ENCODE measurements around the gene BEAN1.

BEAN1 gene

GRCh38 chr16:66469947-66470546 lies 43.0 kb downstream of the BEAN1 start:
- TF ChIP-seq CTCF (IDR thresholded peaks at IDR 0.05; ENCODE audit: borderline replicate concordance, insufficient read depth, low read depth, low read length), result no peak

GRCh38 chr16:66470556-66470955 lies 43.5 kb downstream of the BEAN1 start:
- TF ChIP-seq CTCF (IDR thresholded peaks at IDR 0.05; ENCODE audit: borderline replicate concordance, insufficient read depth, low read depth, low read length), result no peak
- H3K4me3 ChIP-seq (ENCODE audit: low read depth, low read length), result no peak overlapping the region

More at GRCh38 chr16:66469947-66470546, 43.0 kb downstream of the BEAN1 start:
- no peak overlapping the region for H3K4me3 ChIP-seq (ENCODE audit: low read depth, low read length)

GRCh38 chr16:66471264-66471663 lies 44.2 kb downstream of the BEAN1 start:
- H3K4me3 ChIP-seq (ENCODE audit: low read depth, low read length), result no peak overlapping the region
- no peak for TF ChIP-seq CTCF (IDR thresholded peaks at IDR 0.05; ENCODE audit: borderline replicate concordance, insufficient read depth, low read depth, low read length)

- TF ChIP-seq CTCF (IDR thresholded peaks at IDR 0.05; ENCODE audit: borderline replicate concordance, insufficient read depth, low read depth, low read length), result no peak
- no peak overlapping the region for H3K4me3 ChIP-seq (ENCODE audit: low read depth, low read length)
Measured at GRCh38 chr16:66471716-66472393, 44.8 kb downstream of the BEAN1 start.

GRCh38 chr16:66473051-66473571 lies 46.0 kb downstream of the BEAN1 start:
- no peak overlapping the region for H3K4me3 ChIP-seq (ENCODE audit: low read depth, low read length)
- TF ChIP-seq CTCF (IDR thresholded peaks at IDR 0.05; ENCODE audit: borderline replicate concordance, insufficient read depth, low read depth, low read length), result no peak

GRCh38 chr16:66473654-66474519 lies 46.8 kb downstream of the BEAN1 start:
- no peak overlapping the region for H3K4me3 ChIP-seq (ENCODE audit: low read depth, low read length)
- no peak for TF ChIP-seq CTCF (IDR thresholded peaks at IDR 0.05; ENCODE audit: borderline replicate concordance, insufficient read depth, low read depth, low read length)
